Right cardiac atrium (tissue), 5 donors: Measurements from ENCODE around the gene RRBP1. TPM values are rescaled to one million over a fixed set of nuclear protein-coding genes. Genes with fewer than 3 reads are reported as not detected.

Experiments used
- ATAC-seq, 2 donors: fragments of 200-7000 bp; cut with Tn5 transposase; one replicate each; pipeline versions ENCODE4 v1.8.0 to v1.9.1; 2020; ENCODE audit warnings: moderate library complexity in 2 of 2, mild to moderate bottlenecking in 1 of 2
- DNase-seq, 3 donors: peaks; one replicate each; pipeline ENCODE4 v3.0.0-alpha.2; 2020
- H3K27ac ChIP-seq: one replicate; pipeline ENCODE4 v1.5.1; 2013; ENCODE audit warnings: mild to moderate bottlenecking, low read length, control low read depth, moderate library complexity
- H3K27me3 ChIP-seq: one replicate; pipeline ENCODE4 v1.6.1; 2013; ENCODE audit not compliant: control insufficient read depth, insufficient read depth
- H3K4me1 ChIP-seq: one replicate; pipeline ENCODE4 v1.6.1; 2013; ENCODE audit warnings: low read length; ENCODE audit not compliant: control insufficient read depth, insufficient read depth
- H3K4me3 ChIP-seq: one replicate; pipeline ENCODE4 v1.5.1; 2013; ENCODE audit warnings: low read length, control low read depth
- H3K9me3 ChIP-seq: one replicate; pipeline ENCODE4 v1.6.1; 2013; ENCODE audit warnings: low read length; ENCODE audit not compliant: control insufficient read depth
- WGBS: extraction: QIAGEN DNeasy Blood & Tissue Kit; methylation state at CpG from one replicate; pipeline ENCODE4 v1.1.7; 2013; 5-methylcytosine and 5-hydroxymethylcytosine counted together
- intact Hi-C, 4 donors: fragments of 100-400 bp; cut with DNase I; formaldehyde crosslinking; loops; one replicate each; pipeline versions ENCODE4 v1.11.0 to v1.14.0; 2022 to 2023
- polyA plus RNA-seq: library from polyadenylated mRNA; stranded (reverse); fragments of 200-250 nt; gene quantifications from one replicate; pipeline ENCODE4 v1.2.3, GENCODE V29; 2013
- total RNA-seq, 4 donors: library from RNA; stranded (reverse); fragmentation: NEBNext Ultra II Directional; extraction: Animal tissue kit (Norgen Biotek cat#: 25700); gene quantifications; one replicate each; pipeline ENCODE4 v1.2.1, GENCODE V29; 2021
- donor health status: healthy with polysubstance abuse.
- donor health status: DM: no; HTN: yes; CAD: no.
- donor health status: DM: no; HTN: no; CAD: no.
- donor health status: DM: no; HTN: yes; CAD: no; lungs with severe emphysema.
- donor health status: DM: yes; HTN: yes; CAD: no.

Gene RRBP1
- total and polyA plus RNA-seq, 5 donors, result 38.2 to 120 (median 55.6) TPM

- intact Hi-C loops, result loop anchor here in 1 of 4 donors (5.0 kb wide), 1 partner anchor 33 kb away; no protein-coding TSS in a partner anchor
- H3K4me1 ChIP-seq, result peaks cover 3% of the 10 kb centered on the region
- peak overlapping the region; percentile 89 for H3K27ac ChIP-seq
- DNase-seq, result peak; percentile 64 to 87 (median 84)
- peak; percentile 54 to 59 for ATAC-seq
- no peaks in the 10 kb centered on the region for H3K27me3 ChIP-seq
- no peaks in the 10 kb centered on the region for H3K9me3 ChIP-seq
- H3K4me3 ChIP-seq, result peak overlapping the region; percentile 80
- WGBS, result 1% methylated on average over 43 of the region's 43 CpGs
Observed at GRCh38 chr20:17570347-17571152, 111.5 kb downstream of the RRBP1 start.

GRCh38 chr20:17569616-17570346, 112.3 kb downstream of the RRBP1 start, which contains the start of gene DSTN:
TSS of gene DSTN (plus strand) at chr20:17570075. CDS start at chr20:17570209, 134 bp downstream.
- DNase-seq (peak; percentile 95 to 98 (median 97)), ATAC-seq (peak; percentile 93 to 94)
- intact Hi-C loops, result loop anchor here in 1 of 4 donors (5.0 kb wide), 1 partner anchor 32 kb away; no protein-coding TSS in a partner anchor
- under 1% methylated on average over 70 of the region's 70 CpGs for WGBS
- H3K4me3 ChIP-seq, result peak within 1 kb of the TSS; percentile 80
- H3K27ac ChIP-seq, result peak within 1 kb of the TSS; percentile 97
- no peaks in the 10 kb centered on the region for H3K27me3 ChIP-seq
- H3K9me3 ChIP-seq, result no peaks in the 10 kb centered on the region
- H3K4me1 ChIP-seq, result peaks cover 3% of the 10 kb centered on the region

GRCh38 chr20:17568972-17569521, 113.0 kb downstream of the RRBP1 start:
- peak overlapping the region; percentile 93 for H3K27ac ChIP-seq
- intact Hi-C loops, result no loop called here
- H3K4me3 ChIP-seq, result peak overlapping the region; percentile 80
- 2% methylated on average over 38 of the region's 38 CpGs for WGBS
- H3K4me1 ChIP-seq, result peaks cover 3% of the 10 kb centered on the region
- peak; percentile 87 to 92 for ATAC-seq
- no peaks in the 10 kb centered on the region for H3K9me3 ChIP-seq
- DNase-seq, result peak; percentile 91 to 94 (median 92)
- no peaks in the 10 kb centered on the region for H3K27me3 ChIP-seq

- WGBS, result 63% methylated on average over 6 of the region's 6 CpGs
- Histone ChIP-seq H3K4me3 (peak overlapping the region; percentile 80), H3K27ac (peak overlapping the region; percentile 84), H3K27me3 (no peaks in the 10 kb centered on the region), H3K9me3 (no peaks in the 10 kb centered on the region), H3K4me1 (peaks cover 3% of the 10 kb centered on the region)
- DNase-seq, result no peak
- intact Hi-C loops, result no loop called here
- no peak for ATAC-seq
Observed at GRCh38 chr20:17568045-17568788, 113.8 kb downstream of the RRBP1 start.

- intact Hi-C loops, result no loop called here
- Histone ChIP-seq H3K27me3 (no peaks in the 10 kb centered on the region), H3K4me3 (no peak overlapping the region), H3K27ac (no peak overlapping the region), H3K4me1 (peaks cover 3% of the 10 kb centered on the region), H3K9me3 (no peaks in the 10 kb centered on the region)
- DNase-seq (no peak), ATAC-seq (no peak)
- 97% methylated on average over 3 of the region's 3 CpGs for WGBS
Observed at GRCh38 chr20:17566345-17566744, 115.7 kb downstream of the RRBP1 start.

- no peak for DNase-seq
- no peak overlapping the region for H3K27ac ChIP-seq
- intact Hi-C loops, result no loop called here
Observed at GRCh38 chr20:17565169-17565845, 116.7 kb downstream of the RRBP1 start.

More at GRCh38 chr20:17565169-17565845, 116.7 kb downstream of the RRBP1 start:
- no peak overlapping the region for H3K4me3 ChIP-seq
- no peaks in the 10 kb centered on the region for H3K9me3 ChIP-seq
- WGBS, result 79% methylated on average over 4 of the region's 4 CpGs
- H3K4me1 ChIP-seq, result peaks cover 3% of the 10 kb centered on the region
- no peaks in the 10 kb centered on the region for H3K27me3 ChIP-seq
- ATAC-seq, result no peak

Other genes starting within 250 kb of the RRBP1 start
- 1 to 10 TPM in 1 of 4 donors, under 1 TPM in 3; 0.64 to 1.8 (median 0.77) TPM for gene BFSP1, start 150.9 kb downstream of the RRBP1 start, total RNA-seq
- 0.59 TPM for gene BFSP1, start 150.9 kb downstream of the RRBP1 start, polyA plus RNA-seq
- 100 to 1,000 TPM; 720 to 770 (median 741) TPM for gene DSTN, start 112.2 kb downstream of the RRBP1 start, total RNA-seq
- gene DSTN, start 112.2 kb downstream of the RRBP1 start, polyA plus RNA-seq, result 929 TPM
- gene BANF2, start 17.7 kb upstream of the RRBP1 start, total RNA-seq, result not detected
- gene BANF2, start 17.7 kb upstream of the RRBP1 start, polyA plus RNA-seq, result not detected